Neural cell (in vitro differentiated cells): Measurements from ENCODE around the gene SMIM10L1.

Experiments
- EP300 ChIP-seq: fragments of 450-650 bp; conservative IDR thresholded peaks from 2 replicates; pipeline ENCODE4 v1.6.1; 2014; ENCODE audit warnings: antibody characterized with exemption, mild to moderate bottlenecking, moderate library complexity; ENCODE audit not compliant: poor library complexity, severe bottlenecking
- EZH2 ChIP-seq: fragments of 200-600, 300-800 bp; shearing (Covaris generic), sonication (generic); IDR thresholded peaks from 2 replicates; pipeline ENCODE4 v1.6.1; 2014; ENCODE audit warnings: antibody characterized with exemption, low read length, borderline replicate concordance, mild to moderate bottlenecking; ENCODE audit not compliant: insufficient read depth, poor library complexity, severe bottlenecking
- MXI1 ChIP-seq: fragments of 450-650 bp; conservative IDR thresholded peaks from 2 replicates; pipeline ENCODE4 v1.6.1; 2014; ENCODE audit warnings: antibody characterized with exemption, mild to moderate bottlenecking; ENCODE audit not compliant: poor library complexity, severe bottlenecking
- POLR2AphosphoS5 ChIP-seq: IDR thresholded peaks from 2 replicates; pipeline ENCODE4 v1.6.1; 2012
- TF ChIP-seq, protein P1 (sequence below): IDR thresholded peaks from 2 replicates; pipeline ENCODE4 v1.6.1; 2012; ENCODE audit warnings: borderline replicate concordance
- TF ChIP-seq, protein P2 (sequence below): fragments of 450-650 bp; IDR thresholded peaks from 2 replicates; pipeline ENCODE4 v1.5.1; 2014; ENCODE audit warnings: antibody characterized with exemption, mild to moderate bottlenecking, moderate library complexity; ENCODE audit not compliant: poor library complexity, severe bottlenecking

DNA sequence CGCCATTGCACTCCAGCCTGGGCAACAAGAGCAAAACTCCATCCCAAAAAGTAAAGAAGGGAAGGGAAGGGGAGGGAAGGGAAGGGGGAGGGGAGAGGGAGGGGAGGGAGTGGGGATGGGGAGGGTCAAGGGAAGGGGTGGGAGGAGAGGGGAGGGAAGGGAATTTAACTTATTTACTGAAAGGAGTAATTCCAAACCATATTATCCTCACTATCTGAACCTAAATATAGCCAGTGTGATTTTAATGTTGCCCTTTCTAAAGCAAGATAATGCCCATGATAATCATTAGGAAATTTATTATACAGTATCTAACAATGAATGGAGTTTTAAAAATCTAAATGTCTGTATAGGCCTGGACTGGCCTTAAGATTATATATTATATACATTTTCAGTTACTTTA, 7.3 kb downstream of the SMIM10L1 start:
- TF ChIP-seq EZH2: no peak
- no peak for TF ChIP-seq POLR2AphosphoS5
- TF ChIP-seq, protein P1, sequence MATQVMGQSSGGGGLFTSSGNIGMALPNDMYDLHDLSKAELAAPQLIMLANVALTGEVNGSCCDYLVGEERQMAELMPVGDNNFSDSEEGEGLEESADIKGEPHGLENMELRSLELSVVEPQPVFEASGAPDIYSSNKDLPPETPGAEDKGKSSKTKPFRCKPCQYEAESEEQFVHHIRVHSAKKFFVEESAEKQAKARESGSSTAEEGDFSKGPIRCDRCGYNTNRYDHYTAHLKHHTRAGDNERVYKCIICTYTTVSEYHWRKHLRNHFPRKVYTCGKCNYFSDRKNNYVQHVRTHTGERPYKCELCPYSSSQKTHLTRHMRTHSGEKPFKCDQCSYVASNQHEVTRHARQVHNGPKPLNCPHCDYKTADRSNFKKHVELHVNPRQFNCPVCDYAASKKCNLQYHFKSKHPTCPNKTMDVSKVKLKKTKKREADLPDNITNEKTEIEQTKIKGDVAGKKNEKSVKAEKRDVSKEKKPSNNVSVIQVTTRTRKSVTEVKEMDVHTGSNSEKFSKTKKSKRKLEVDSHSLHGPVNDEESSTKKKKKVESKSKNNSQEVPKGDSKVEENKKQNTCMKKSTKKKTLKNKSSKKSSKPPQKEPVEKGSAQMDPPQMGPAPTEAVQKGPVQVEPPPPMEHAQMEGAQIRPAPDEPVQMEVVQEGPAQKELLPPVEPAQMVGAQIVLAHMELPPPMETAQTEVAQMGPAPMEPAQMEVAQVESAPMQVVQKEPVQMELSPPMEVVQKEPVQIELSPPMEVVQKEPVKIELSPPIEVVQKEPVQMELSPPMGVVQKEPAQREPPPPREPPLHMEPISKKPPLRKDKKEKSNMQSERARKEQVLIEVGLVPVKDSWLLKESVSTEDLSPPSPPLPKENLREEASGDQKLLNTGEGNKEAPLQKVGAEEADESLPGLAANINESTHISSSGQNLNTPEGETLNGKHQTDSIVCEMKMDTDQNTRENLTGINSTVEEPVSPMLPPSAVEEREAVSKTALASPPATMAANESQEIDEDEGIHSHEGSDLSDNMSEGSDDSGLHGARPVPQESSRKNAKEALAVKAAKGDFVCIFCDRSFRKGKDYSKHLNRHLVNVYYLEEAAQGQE: no peak
- TF ChIP-seq MXI1: no peak
- no peak for TF ChIP-seq EP300
- TF ChIP-seq, protein P2, sequence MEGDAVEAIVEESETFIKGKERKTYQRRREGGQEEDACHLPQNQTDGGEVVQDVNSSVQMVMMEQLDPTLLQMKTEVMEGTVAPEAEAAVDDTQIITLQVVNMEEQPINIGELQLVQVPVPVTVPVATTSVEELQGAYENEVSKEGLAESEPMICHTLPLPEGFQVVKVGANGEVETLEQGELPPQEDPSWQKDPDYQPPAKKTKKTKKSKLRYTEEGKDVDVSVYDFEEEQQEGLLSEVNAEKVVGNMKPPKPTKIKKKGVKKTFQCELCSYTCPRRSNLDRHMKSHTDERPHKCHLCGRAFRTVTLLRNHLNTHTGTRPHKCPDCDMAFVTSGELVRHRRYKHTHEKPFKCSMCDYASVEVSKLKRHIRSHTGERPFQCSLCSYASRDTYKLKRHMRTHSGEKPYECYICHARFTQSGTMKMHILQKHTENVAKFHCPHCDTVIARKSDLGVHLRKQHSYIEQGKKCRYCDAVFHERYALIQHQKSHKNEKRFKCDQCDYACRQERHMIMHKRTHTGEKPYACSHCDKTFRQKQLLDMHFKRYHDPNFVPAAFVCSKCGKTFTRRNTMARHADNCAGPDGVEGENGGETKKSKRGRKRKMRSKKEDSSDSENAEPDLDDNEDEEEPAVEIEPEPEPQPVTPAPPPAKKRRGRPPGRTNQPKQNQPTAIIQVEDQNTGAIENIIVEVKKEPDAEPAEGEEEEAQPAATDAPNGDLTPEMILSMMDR: no peak
